ENCODE results near the gene CNTN5. TPM values are rescaled to one million over a fixed set of nuclear protein-coding genes. Genes with fewer than 3 reads are reported as not detected.

The CNTN5 gene
- total RNA-seq, 3 donors from 2014 or later (not counting 1 experiment from before 2014, with no cell fraction given): not detected

DNA sequence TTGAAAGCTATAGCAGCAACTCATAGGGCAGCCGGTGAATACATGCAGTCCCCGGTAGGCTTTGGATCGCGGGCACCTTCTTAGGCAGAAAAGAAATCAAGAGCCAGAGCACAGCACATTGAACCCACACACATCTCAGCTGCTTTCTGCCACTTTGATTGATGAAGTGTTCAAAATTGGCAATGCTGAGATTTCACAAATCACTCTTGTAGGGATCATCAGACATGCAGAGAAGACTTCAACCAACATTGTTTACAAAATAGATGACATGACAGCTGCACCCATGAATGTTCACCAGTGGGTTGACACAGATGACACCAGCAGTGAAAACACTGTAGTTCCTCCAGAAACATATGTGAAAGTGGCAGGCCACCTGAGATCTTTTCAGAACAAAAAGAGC lies 1316.1 kb downstream of the CNTN5 start:
- Mint-ChIP-seq H3K9me3 (peaks cover 12 to 22% of the 10 kb centered on the region in 2 donors), H3K36me3 (no peaks in the 10 kb centered on the region), H3K27me3 (ENCODE audit: low read depth in 2 of 2) (no peaks in the 10 kb centered on the region), H3K4me3 (no peak overlapping the region), H3K27ac (no peak overlapping the region), H3K4me1 (no peaks in the 10 kb centered on the region)
- Histone ChIP-seq H3K36me3 (ENCODE audit: control insufficient read depth, insufficient read depth, low read length) (no peaks in the 10 kb centered on the region), H3K4me1 (ENCODE audit: control insufficient read depth, insufficient read depth, low read length) (no peaks in the 10 kb centered on the region), H3K4me3 (ENCODE audit: low read length) (no peak overlapping the region), H3K9me3 (ENCODE audit: control insufficient read depth, insufficient read depth, low read length) (no peaks in the 10 kb centered on the region), H3K27ac (ENCODE audit: low read length) (no peak overlapping the region), H3K27me3 (ENCODE audit: control insufficient read depth, insufficient read depth, low read length) (no peaks in the 10 kb centered on the region)
- 95% methylated on average over 4 of the region's 4 CpGs for WGBS (ENCODE audit: insufficient coverage)
- DNase-seq: no peak
- ATAC-seq: no peak
- TF ChIP-seq, protein P1, sequence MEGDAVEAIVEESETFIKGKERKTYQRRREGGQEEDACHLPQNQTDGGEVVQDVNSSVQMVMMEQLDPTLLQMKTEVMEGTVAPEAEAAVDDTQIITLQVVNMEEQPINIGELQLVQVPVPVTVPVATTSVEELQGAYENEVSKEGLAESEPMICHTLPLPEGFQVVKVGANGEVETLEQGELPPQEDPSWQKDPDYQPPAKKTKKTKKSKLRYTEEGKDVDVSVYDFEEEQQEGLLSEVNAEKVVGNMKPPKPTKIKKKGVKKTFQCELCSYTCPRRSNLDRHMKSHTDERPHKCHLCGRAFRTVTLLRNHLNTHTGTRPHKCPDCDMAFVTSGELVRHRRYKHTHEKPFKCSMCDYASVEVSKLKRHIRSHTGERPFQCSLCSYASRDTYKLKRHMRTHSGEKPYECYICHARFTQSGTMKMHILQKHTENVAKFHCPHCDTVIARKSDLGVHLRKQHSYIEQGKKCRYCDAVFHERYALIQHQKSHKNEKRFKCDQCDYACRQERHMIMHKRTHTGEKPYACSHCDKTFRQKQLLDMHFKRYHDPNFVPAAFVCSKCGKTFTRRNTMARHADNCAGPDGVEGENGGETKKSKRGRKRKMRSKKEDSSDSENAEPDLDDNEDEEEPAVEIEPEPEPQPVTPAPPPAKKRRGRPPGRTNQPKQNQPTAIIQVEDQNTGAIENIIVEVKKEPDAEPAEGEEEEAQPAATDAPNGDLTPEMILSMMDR (IDR thresholded peaks at IDR 0.05): no peak
- intact Hi-C loops (cut with micrococcal nuclease): no loop called here

DNA sequence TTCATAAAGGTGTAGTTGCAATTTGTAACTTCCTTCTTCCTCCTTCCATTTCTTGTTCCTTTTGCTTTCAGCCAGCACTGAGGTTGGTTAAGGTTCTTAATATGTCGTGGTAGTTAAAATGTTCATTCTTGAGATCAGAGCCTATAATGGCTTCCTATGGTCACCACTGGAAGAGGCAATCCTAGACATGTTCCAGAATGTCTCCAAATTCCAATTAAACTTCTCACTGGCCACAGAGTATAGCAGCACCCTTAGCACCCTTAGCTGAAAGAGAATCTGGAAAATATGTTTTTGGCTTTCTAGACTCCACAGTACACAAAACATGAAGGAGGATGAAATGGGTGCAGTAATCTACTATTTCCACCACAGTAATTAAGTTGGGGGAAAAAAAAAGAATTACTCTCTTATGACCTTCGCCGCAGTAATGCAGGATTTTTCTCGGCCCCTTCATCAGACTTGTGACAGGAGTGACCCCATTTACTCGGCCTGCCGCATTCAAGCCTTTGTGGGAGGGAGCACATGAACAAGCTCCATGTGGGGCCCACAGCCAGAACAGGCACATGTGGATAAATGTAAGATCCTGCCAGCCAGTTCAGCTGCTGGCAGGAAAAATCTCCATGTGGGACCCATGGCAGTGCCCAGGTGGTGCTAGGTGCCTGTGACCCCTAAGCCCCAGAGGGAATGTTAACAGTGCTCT lies 1317.5 kb downstream of the CNTN5 start:
- no peak for ATAC-seq
- H3K4me1 Mint-ChIP-seq: no peaks in the 10 kb centered on the region
- TF ChIP-seq, protein P1 (IDR thresholded peaks at IDR 0.05): no peak
- H3K36me3 ChIP-seq (ENCODE audit: control insufficient read depth, insufficient read depth, low read length): no peaks in the 10 kb centered on the region
- H3K4me1 ChIP-seq (ENCODE audit: control insufficient read depth, insufficient read depth, low read length): no peaks in the 10 kb centered on the region
- intact Hi-C loops (cut with micrococcal nuclease): no loop called here
- no peaks in the 10 kb centered on the region for H3K9me3 ChIP-seq (ENCODE audit: control insufficient read depth, insufficient read depth, low read length)
- H3K4me3 ChIP-seq (ENCODE audit: low read length): no peak overlapping the region
- H3K27me3 ChIP-seq (ENCODE audit: control insufficient read depth, insufficient read depth, low read length): no peaks in the 10 kb centered on the region
- peaks cover 14 to 22% of the 10 kb centered on the region in 2 donors for H3K9me3 Mint-ChIP-seq
- no peak overlapping the region for H3K4me3 Mint-ChIP-seq
- 91% methylated on average over 5 of the region's 6 CpGs for WGBS (ENCODE audit: insufficient coverage)
- no peak for DNase-seq
- no peak overlapping the region for H3K27ac ChIP-seq (ENCODE audit: low read length)
- no peak overlapping the region for H3K27ac Mint-ChIP-seq
- H3K36me3 Mint-ChIP-seq: no peaks in the 10 kb centered on the region
- H3K27me3 Mint-ChIP-seq (ENCODE audit: low read depth in 2 of 2): no peaks in the 10 kb centered on the region

DNA sequence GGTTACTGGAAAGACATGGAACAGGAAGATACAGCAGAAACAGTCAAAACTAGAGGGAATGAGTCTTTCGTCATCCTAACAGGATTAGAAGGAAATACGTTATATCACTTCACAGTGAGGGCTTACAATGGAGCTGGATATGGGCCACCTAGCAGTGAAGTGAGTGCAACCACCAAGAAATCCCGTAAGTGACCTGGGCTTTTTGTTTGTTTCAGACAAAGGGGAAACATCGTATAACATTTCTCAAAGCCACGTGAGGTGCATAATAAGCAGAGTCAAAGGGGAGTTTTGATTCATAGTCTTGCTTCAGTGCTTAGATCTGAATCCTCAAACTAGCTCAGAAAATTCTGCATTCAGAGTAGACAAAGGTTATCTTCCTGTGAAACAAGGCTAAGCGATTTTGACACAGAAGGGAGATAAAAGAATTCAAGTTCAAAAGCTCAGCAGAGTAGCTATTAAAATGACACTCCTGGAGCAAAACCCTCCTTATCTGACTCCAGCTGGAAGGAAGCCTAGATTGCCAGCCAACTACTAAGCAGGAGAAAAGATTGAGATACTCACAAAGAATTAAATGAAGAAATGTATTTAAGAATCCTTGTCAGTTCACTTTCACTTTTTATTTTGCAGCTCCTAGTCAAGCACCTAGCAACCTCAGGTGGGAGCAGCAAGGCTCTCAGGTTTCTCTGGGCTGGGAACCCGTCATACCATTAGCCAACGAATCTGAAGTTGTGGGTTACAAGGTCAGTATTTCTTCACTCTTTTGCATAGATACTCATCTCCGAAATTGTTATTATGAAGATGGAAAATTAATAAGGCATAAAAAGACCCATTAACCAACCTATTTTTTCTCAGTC lies 1319.9 kb downstream of the CNTN5 start:
- ATAC-seq (no peak), DNase-seq (no peak)
- H3K27me3 ChIP-seq (ENCODE audit: control insufficient read depth, insufficient read depth, low read length): no peaks in the 10 kb centered on the region
- Mint-ChIP-seq H3K36me3 (no peaks in the 10 kb centered on the region), H3K9me3 (peaks cover 5 to 25% of the 10 kb centered on the region in 2 donors), H3K27me3 (ENCODE audit: low read depth in 2 of 2) (no peaks in the 10 kb centered on the region), H3K4me3 (no peak overlapping the region), H3K27ac (no peak overlapping the region), H3K4me1 (no peaks in the 10 kb centered on the region)
- 72% methylated on average over 8 of the region's 9 CpGs for WGBS (ENCODE audit: insufficient coverage)
- H3K4me3 ChIP-seq (ENCODE audit: low read length): no peak overlapping the region
- H3K36me3 ChIP-seq (ENCODE audit: control insufficient read depth, insufficient read depth, low read length): no peaks in the 10 kb centered on the region
- no peak overlapping the region for H3K27ac ChIP-seq (ENCODE audit: low read length)
- intact Hi-C loops (cut with micrococcal nuclease): no loop called here
- no peaks in the 10 kb centered on the region for H3K4me1 ChIP-seq (ENCODE audit: control insufficient read depth, insufficient read depth, low read length)
- no peaks in the 10 kb centered on the region for H3K9me3 ChIP-seq (ENCODE audit: control insufficient read depth, insufficient read depth, low read length)
- TF ChIP-seq, protein P1 (IDR thresholded peaks at IDR 0.05): no peak
